ENCODE results near the gene ADAMTS1. TPM values are rescaled to one million over a fixed set of nuclear protein-coding genes. Genes with fewer than 3 reads are reported as not detected.

The ADAMTS1 gene
- 5.8 TPM for total RNA-seq

DNA sequence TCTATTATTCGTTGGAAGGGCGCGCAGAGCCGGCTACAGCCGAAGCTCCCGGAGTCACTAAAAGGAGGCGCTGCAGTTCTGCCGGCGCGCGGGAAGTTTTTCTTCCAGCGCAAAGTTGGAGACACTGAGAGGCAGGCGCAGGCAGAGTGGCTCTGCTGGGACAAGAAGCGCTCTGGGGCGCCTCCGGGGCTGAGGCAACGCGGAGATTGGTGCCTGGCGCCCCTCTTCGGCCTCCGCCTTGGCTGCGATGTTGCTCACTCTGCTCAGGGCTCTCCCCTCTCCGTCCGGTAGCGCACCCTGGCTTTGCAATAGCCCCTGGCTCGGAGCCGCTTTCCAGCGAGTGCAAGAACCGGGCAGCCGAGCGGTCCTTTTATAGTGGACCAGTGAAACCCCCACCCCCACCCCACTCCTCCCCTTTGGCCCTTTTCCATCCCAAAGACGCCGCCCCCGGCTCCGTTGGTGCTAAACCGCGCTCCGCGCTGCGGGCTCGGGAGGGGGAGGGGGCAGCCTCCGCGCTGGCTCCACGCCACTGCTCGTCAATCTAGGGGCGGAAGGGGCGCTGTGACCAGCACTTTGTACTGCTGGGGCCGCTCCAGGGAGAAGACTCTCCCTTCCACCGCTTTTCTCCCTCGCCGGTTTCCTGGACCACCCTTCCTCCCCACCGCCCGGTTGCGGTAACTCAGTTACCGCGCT is at the start of gene ADAMTS1:
TSS of gene ADAMTS1 (minus strand) at position 344 of the 693 bp plus-strand sequence. CDS start 455 bp downstream, outside the sequence.

Other genes starting within 250 kb of the ADAMTS1 start
- gene ADAMTS5, start 121.7 kb upstream of the ADAMTS1 start, total RNA-seq: 4.6 TPM

All from diencephalon (tissue), 1 donor.